CD4-positive, CD25-positive, alpha-beta regulatory T cell (primary cell): ENCODE measurements around the gene OSBPL6. TPM values are rescaled to one million over a fixed set of nuclear protein-coding genes. Genes with fewer than 3 reads are reported as not detected.
A peak's percentile ranks its signal among the peaks of the same experiment; 100 is the strongest.

Experiments used
- ATAC-seq, 2 donors: fragments of 150-1000 bp; cut with Tn5 transposase; one replicate each; pipeline ENCODE4 v1.10.0; 2021; ENCODE audit warnings: low read depth in 2 of 2, moderate number of reproducible peaks in 2 of 2, moderate library complexity in 1 of 2
- DNase-seq, 3 donors: peaks; one replicate each; pipeline versions ENCODE4 v3.0.0 to v3.0.0-alpha.2; 2012 to 2022; ENCODE audit warnings: mixed read lengths in 1 of 3
- H3K27ac ChIP-seq: one replicate; pipeline ENCODE4 v1.7.0; 2013; ENCODE audit warnings: mild to moderate bottlenecking, low read length; ENCODE audit not compliant: insufficient read depth, poor library complexity, severe bottlenecking
- H3K27me3 ChIP-seq: one replicate; pipeline ENCODE4 v1.7.0; 2013; ENCODE audit warnings: low read length; ENCODE audit not compliant: control insufficient read depth, insufficient read depth
- H3K36me3 ChIP-seq: one replicate; pipeline ENCODE4 v1.7.0; 2013; ENCODE audit warnings: mild to moderate bottlenecking, low read length, moderate library complexity; ENCODE audit not compliant: control insufficient read depth, insufficient read depth
- H3K4me1 ChIP-seq: 2 replicates; pipeline ENCODE4 v1.7.0; 2013; ENCODE audit warnings: mild to moderate bottlenecking, low read length; ENCODE audit not compliant: insufficient read depth, control insufficient read depth, poor library complexity, severe bottlenecking
- H3K4me3 ChIP-seq: one replicate; pipeline ENCODE4 v1.7.0; 2013; ENCODE audit warnings: low read depth, mild to moderate bottlenecking, low read length, moderate library complexity
- H3K9me3 ChIP-seq, 2 experiments: 1 replicate in 1 of 2; 2 replicates in 1 of 2; pipeline ENCODE4 v1.7.0; 2013; ENCODE audit warnings: low read length in 2 of 2, mild to moderate bottlenecking in 1 of 2, moderate library complexity in 1 of 2; ENCODE audit not compliant: control insufficient read depth in 2 of 2
- H3K27ac Mint-ChIP-seq, 3 donors: one replicate each; pipeline ENCODE4 v1.8.0; 2020 to 2022; ENCODE audit warnings: mild to moderate bottlenecking in 3 of 3, mixed read lengths in 3 of 3, moderate library complexity in 2 of 3
- H3K27me3 Mint-ChIP-seq: one replicate; pipeline ENCODE4 v1.8.0; 2022; ENCODE audit warnings: mild to moderate bottlenecking, mixed read lengths
- H3K36me3 Mint-ChIP-seq: one replicate; pipeline ENCODE4 v1.8.0; 2020; ENCODE audit warnings: mixed read lengths
- H3K4me1 Mint-ChIP-seq, 4 donors: one replicate each; pipeline ENCODE4 v1.8.0; 2020 to 2022; ENCODE audit warnings: mixed read lengths in 4 of 4, mild to moderate bottlenecking in 1 of 4
- H3K4me3 Mint-ChIP-seq, 4 donors: one replicate each; pipeline ENCODE4 v1.8.0; 2020 to 2022; ENCODE audit warnings: mild to moderate bottlenecking in 4 of 4, mixed read lengths in 4 of 4, moderate library complexity in 3 of 4
- H3K9me3 Mint-ChIP-seq, 7 donors: one replicate each; pipeline ENCODE4 v1.8.0; 2020 to 2022; ENCODE audit warnings: mixed read lengths in 7 of 7, mild to moderate bottlenecking in 3 of 7, moderate library complexity in 2 of 7
- polyA plus RNA-seq, 4 donors: library from polyadenylated mRNA; unstranded; fragments of 300-500 nt; fragmentation: Illumina TruSeq; gene quantifications; one replicate each; pipeline ENCODE4 v1.2.3, GENCODE V29; 2021
- total RNA-seq: library from RNA; stranded (reverse); gene quantifications from one replicate; pipeline ENCODE4 v1.2.3, GENCODE V29; 2022

The OSBPL6 gene
- total and polyA plus RNA-seq, 5 donors from 2014 or later, result 0.34 TPM; not detected in 4

DNA sequence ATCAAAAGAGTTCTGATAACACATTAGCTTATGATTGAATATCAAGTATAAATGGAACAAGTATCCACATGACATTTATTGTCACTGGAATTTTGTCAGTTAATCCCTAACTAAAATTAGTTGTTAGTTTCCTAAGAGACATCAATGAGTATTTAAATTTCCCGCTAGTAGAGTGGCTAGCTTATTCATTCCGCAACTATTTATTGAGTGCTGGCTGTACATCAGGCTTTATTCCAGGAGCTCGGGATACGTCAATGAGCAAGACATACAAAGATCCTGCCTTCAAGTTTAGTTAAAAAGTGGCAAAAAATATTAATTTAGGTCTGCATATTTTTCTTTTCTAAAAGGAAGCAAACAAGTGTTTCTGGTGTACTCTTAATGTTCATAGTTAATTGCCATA, 197.4 kb downstream of the OSBPL6 start:
- Histone ChIP-seq H3K4me1 (no peaks in the 10 kb centered on the region), H3K27me3 (peaks cover 8% of the 10 kb centered on the region), H3K4me3 (no peak overlapping the region), H3K27ac (no peak overlapping the region), H3K36me3 (no peaks in the 10 kb centered on the region), H3K9me3 (no peaks in the 10 kb centered on the region)
- no peak for DNase-seq
- Mint-ChIP-seq H3K4me1 (peaks cover 5 to 8% (median 7%) of the 10 kb centered on the region in 4 donors), H3K27me3 (peaks cover 30% of the 10 kb centered on the region), H3K9me3 (no peaks in the 10 kb centered on the region), H3K36me3 (no peaks in the 10 kb centered on the region), H3K27ac (no peak overlapping the region), H3K4me3 (no peak overlapping the region)
- no peak for ATAC-seq

DNA sequence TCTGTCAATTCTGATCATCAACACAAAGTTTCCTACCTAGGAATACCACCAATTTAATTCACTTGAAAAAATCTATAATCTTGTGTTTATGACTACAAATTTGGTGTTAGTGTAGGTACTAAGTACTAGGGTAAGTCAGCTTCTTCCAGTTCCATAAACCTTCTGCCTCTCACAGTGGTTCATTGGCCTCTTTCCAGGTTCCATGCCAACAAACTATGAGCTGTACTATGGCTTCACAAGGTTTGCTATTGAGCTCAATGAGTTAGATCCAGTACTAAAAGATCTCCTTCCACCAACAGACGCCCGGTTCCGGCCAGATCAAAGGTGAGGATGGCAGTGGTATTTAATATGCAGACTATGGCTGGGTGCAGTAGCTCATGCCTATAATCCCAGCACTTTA, 197.9 kb downstream of the OSBPL6 start:
- H3K4me1 Mint-ChIP-seq, result peaks cover 2 to 4% (median 3%) of the 10 kb centered on the region in 4 donors
- peaks cover 30% of the 10 kb centered on the region for H3K27me3 Mint-ChIP-seq
- ATAC-seq, result no peak
- Histone ChIP-seq H3K27ac (no peak overlapping the region), H3K4me3 (no peak overlapping the region), H3K36me3 (no peaks in the 10 kb centered on the region), H3K9me3 (no peaks in the 10 kb centered on the region), H3K4me1 (no peaks in the 10 kb centered on the region), H3K27me3 (peaks cover 8% of the 10 kb centered on the region)
- DNase-seq, result no peak
- no peaks in the 10 kb centered on the region for H3K9me3 Mint-ChIP-seq
- H3K27ac Mint-ChIP-seq, result no peak overlapping the region
- no peak overlapping the region for H3K4me3 Mint-ChIP-seq
- no peaks in the 10 kb centered on the region for H3K36me3 Mint-ChIP-seq

DNA sequence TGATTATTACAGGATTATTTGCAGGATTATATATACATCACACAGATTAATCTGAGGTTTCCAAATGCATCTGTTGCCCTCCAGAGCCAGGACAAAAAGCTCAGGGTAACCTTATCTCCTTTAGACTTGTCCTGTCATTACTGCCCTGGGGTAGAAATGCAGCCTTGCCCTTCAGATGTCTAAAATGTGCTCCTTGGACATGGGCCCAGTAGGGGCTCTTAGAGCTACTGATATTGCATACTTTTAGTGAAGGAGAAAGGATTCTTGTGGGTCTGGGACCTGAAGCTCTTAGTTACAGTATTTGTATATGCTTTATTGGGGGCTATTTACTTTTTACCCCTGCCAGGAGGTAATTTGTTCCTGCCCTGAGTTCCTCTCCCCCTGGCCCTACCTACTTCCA, 200.5 kb downstream of the OSBPL6 start:
- Histone ChIP-seq H3K27me3 (peaks cover 8% of the 10 kb centered on the region), H3K4me3 (no peak overlapping the region), H3K9me3 (no peaks in the 10 kb centered on the region), H3K4me1 (no peaks in the 10 kb centered on the region), H3K36me3 (no peaks in the 10 kb centered on the region), H3K27ac (no peak overlapping the region)
- Mint-ChIP-seq H3K4me1 (no peaks in the 10 kb centered on the region), H3K4me3 (no peak overlapping the region), H3K27ac (no peak overlapping the region), H3K27me3 (peaks cover 25% of the 10 kb centered on the region), H3K36me3 (no peaks in the 10 kb centered on the region), H3K9me3 (no peaks in the 10 kb centered on the region)
- DNase-seq (no peak), ATAC-seq (no peak)

DNA sequence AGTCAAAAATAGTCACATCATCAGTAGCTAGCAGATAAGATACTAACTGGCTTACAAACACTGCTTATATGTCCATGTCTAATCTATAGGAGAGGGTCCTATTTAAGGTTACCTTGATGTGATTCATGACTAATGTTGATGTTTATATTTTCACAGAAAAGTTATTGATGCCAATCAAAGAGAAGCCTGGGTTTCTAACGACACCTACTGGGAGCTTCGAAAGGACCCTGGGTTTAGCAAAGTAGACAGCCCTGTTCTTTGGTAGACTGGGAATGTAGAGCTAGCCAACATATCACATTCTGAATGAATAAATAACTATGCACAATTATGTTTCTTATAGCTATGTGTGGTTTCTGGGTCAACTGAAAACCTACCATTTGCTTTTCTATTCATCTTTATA, 201.0 kb downstream of the OSBPL6 start:
- peaks cover 8% of the 10 kb centered on the region for H3K27me3 ChIP-seq
- Mint-ChIP-seq H3K9me3 (no peaks in the 10 kb centered on the region), H3K27me3 (peaks cover 25% of the 10 kb centered on the region), H3K27ac (no peak overlapping the region), H3K4me1 (no peaks in the 10 kb centered on the region), H3K4me3 (no peak overlapping the region), H3K36me3 (no peaks in the 10 kb centered on the region)
- H3K9me3 ChIP-seq, result no peaks in the 10 kb centered on the region
- DNase-seq (no peak), ATAC-seq (no peak)
- H3K4me3 ChIP-seq, result no peak overlapping the region
- H3K36me3 ChIP-seq, result no peaks in the 10 kb centered on the region
- no peaks in the 10 kb centered on the region for H3K4me1 ChIP-seq
- no peak overlapping the region for H3K27ac ChIP-seq

- Histone ChIP-seq H3K9me3 (no peaks in the 10 kb centered on the region), H3K27ac (no peak overlapping the region), H3K36me3 (no peaks in the 10 kb centered on the region), H3K27me3 (peaks cover 8% of the 10 kb centered on the region), H3K4me3 (no peak overlapping the region), H3K4me1 (no peaks in the 10 kb centered on the region)
- Mint-ChIP-seq H3K4me1 (no peaks in the 10 kb centered on the region), H3K27me3 (peaks cover 25% of the 10 kb centered on the region), H3K9me3 (no peaks in the 10 kb centered on the region), H3K27ac (no peak overlapping the region), H3K36me3 (no peaks in the 10 kb centered on the region), H3K4me3 (no peak overlapping the region)
- ATAC-seq (no peak), DNase-seq (no peak)
Observed at GRCh38 chr2:178395941-178396570, 201.7 kb downstream of the OSBPL6 start.

- Mint-ChIP-seq H3K4me1 (no peaks in the 10 kb centered on the region), H3K9me3 (no peaks in the 10 kb centered on the region), H3K27me3 (peaks cover 24% of the 10 kb centered on the region), H3K4me3 (no peak overlapping the region), H3K27ac (no peak overlapping the region), H3K36me3 (no peaks in the 10 kb centered on the region)
- Histone ChIP-seq H3K4me1 (no peaks in the 10 kb centered on the region), H3K9me3 (no peaks in the 10 kb centered on the region), H3K27me3 (peaks cover 8% of the 10 kb centered on the region), H3K4me3 (no peak overlapping the region), H3K27ac (no peak overlapping the region), H3K36me3 (no peaks in the 10 kb centered on the region)
- peak in 2 of 3 donors; percentile 54 to 65 for DNase-seq
- ATAC-seq, result peak; percentile 39 to 62
Observed at GRCh38 chr2:178397002-178397605, 202.8 kb downstream of the OSBPL6 start.

DNA sequence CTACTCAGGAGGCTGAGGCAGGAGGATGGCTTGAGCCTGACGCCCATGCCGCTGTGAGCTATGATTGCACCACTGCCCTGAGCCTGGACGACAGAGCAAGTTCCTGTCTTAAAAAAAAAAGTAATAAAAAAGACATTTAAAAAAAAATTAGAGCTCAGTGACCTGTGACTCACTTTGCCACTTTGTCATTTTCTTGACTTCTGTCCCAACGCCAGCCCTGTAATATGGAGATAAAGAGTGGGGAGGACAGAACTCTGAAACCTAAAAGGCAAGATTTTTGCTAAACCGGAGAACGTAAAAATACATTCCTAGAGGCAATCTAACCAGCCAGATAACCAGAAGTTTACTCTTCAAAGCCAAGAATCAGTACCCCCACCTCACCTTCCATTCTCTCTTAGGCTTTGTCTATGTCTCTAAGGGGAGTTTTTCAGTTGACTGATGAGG, 207.7 kb downstream of the OSBPL6 start:
- Mint-ChIP-seq H3K27ac (peak overlapping the region in 1 of 3 donors; percentile 63), H3K4me3 (no peak overlapping the region), H3K27me3 (no peaks in the 10 kb centered on the region), H3K9me3 (no peaks in the 10 kb centered on the region), H3K4me1 (peaks cover 10 to 15% (median 13%) of the 10 kb centered on the region in 4 donors), H3K36me3 (no peaks in the 10 kb centered on the region)
- no peaks in the 10 kb centered on the region for H3K9me3 ChIP-seq
- H3K27ac ChIP-seq, result no peak overlapping the region
- no peaks in the 10 kb centered on the region for H3K4me1 ChIP-seq
- ATAC-seq, result no peak
- H3K4me3 ChIP-seq, result no peak overlapping the region
- no peaks in the 10 kb centered on the region for H3K36me3 ChIP-seq
- no peak for DNase-seq
- no peaks in the 10 kb centered on the region for H3K27me3 ChIP-seq
